GM12878 (cell line): ENCODE measurements around the gene CLDN7. TPM values are rescaled to one million over a fixed set of nuclear protein-coding genes. Genes with fewer than 3 reads are reported as not detected.

Experiments
- BACH1 ChIP-seq: fragments of 450-650 bp; IDR thresholded peaks from 2 replicates; pipeline ENCODE4 v1.6.1; 2017; ENCODE audit warnings: mild to moderate bottlenecking, borderline replicate concordance
- BHLHE40 ChIP-seq, 2 experiments: fragments of 450-650 bp in 1 of 2; IDR thresholded peaks; 2 replicates each; pipeline ENCODE4 v1.6.1; 2011 to 2017; ENCODE audit warnings: low read depth in 2 of 2, borderline replicate concordance in 1 of 2, improper control_type of control experiment in 1 of 2, low read length in 1 of 2, mild to moderate bottlenecking in 1 of 2
- BMI1 ChIP-seq: fragments of 450-650 bp; IDR thresholded peaks from 2 replicates; pipeline ENCODE4 v1.6.1; 2016; ENCODE audit warnings: mild to moderate bottlenecking, moderate library complexity, borderline replicate concordance
- CBFB ChIP-seq: IDR thresholded peaks from 2 replicates; pipeline ENCODE4 v1.6.1; 2016; ENCODE audit warnings: antibody characterized with exemption, low read depth
- CHD4 ChIP-seq: fragments of 200-600 bp; sonication (generic); IDR thresholded peaks from 2 replicates; pipeline ENCODE4 v1.6.1; 2016; ENCODE audit warnings: mild to moderate bottlenecking
- EP300 ChIP-seq, 2 experiments: fragments of 150-350 bp in 1 of 2; IDR thresholded peaks; 2 replicates each; pipeline ENCODE4 v1.6.1; 2011 to 2012; ENCODE audit warnings: low read depth in 2 of 2, low read length in 2 of 2, borderline replicate concordance in 1 of 2, improper control_type of control experiment in 1 of 2, inconsistent platforms in 1 of 2; ENCODE audit not compliant: control insufficient read depth in 1 of 2
- HDAC6 ChIP-seq: fragments of 200-600 bp; sonication (generic); IDR thresholded peaks from one replicate; pipeline ENCODE4 v1.8.0; 2017; ENCODE audit warnings: antibody characterized with exemption; ENCODE audit not compliant: unreplicated experiment
- HDGF ChIP-seq: fragments of 450-650 bp; IDR thresholded peaks from 2 replicates; pipeline ENCODE4 v1.6.1; 2016; ENCODE audit warnings: antibody characterized with exemption
- HSF1 ChIP-seq: fragments of 150-350 bp; IDR thresholded peaks from 2 replicates; pipeline ENCODE4 v1.6.1; 2014; ENCODE audit warnings: mild to moderate bottlenecking, low read depth, low read length
- IRF5 ChIP-seq: fragments of 450-650 bp; IDR thresholded peaks from 2 replicates; pipeline ENCODE4 v1.6.1; 2017; ENCODE audit warnings: borderline replicate concordance
- JUNB ChIP-seq: IDR thresholded peaks from 2 replicates; pipeline ENCODE4 v1.6.1; 2016; ENCODE audit warnings: antibody characterized with exemption, mild to moderate bottlenecking
- KDM1A ChIP-seq: fragments of 200-600 bp; sonication (generic); IDR thresholded peaks from 2 replicates; pipeline ENCODE4 v1.6.1; 2016; ENCODE audit warnings: borderline replicate concordance
- SIN3A ChIP-seq: IDR thresholded peaks from 2 replicates; pipeline ENCODE4 v1.6.1; 2012; ENCODE audit warnings: low read depth, low read length, improper control_type of control experiment
- SMAD1 ChIP-seq: fragments of 450-650 bp; IDR thresholded peaks from 2 replicates; pipeline ENCODE4 v1.6.1; 2018; ENCODE audit warnings: mild to moderate bottlenecking, low read depth; ENCODE audit not compliant: partially characterized antibody
- SMARCA5 ChIP-seq: fragments of 450-650 bp; IDR thresholded peaks from 2 replicates; pipeline ENCODE4 v1.6.1; 2017; ENCODE audit warnings: mild to moderate bottlenecking
- SMC3 ChIP-seq: IDR thresholded peaks from 2 replicates; pipeline ENCODE4 v1.6.1; 2011; ENCODE audit warnings: low read length, improper control_type of control experiment, borderline replicate concordance
- TAF1 ChIP-seq: IDR thresholded peaks from 2 replicates; pipeline ENCODE4 v1.6.1; 2011; ENCODE audit warnings: mild to moderate bottlenecking, low read depth, low read length, borderline replicate concordance
- TBL1XR1 ChIP-seq: IDR thresholded peaks from 2 replicates; pipeline ENCODE4 v1.6.1; 2012; ENCODE audit warnings: low read depth, low read length, improper control_type of control experiment
- USF2 ChIP-seq: IDR thresholded peaks from 2 replicates; pipeline ENCODE4 v1.6.1; 2011; ENCODE audit warnings: low read depth, low read length, improper control_type of control experiment, borderline replicate concordance
- WRNIP1 ChIP-seq: IDR thresholded peaks from 2 replicates; pipeline ENCODE4 v1.6.1; 2011; ENCODE audit warnings: low read depth, low read length, improper control_type of control experiment, borderline replicate concordance
- YY1 ChIP-seq: IDR thresholded peaks from 2 replicates; pipeline ENCODE4 v1.6.1; 2011; ENCODE audit warnings: low read depth, mild to moderate bottlenecking, low read length
- ZNF207 ChIP-seq: fragments of 450-650 bp; IDR thresholded peaks from 2 replicates; pipeline ENCODE4 v1.6.1; 2014; ENCODE audit warnings: antibody characterized with exemption, mild to moderate bottlenecking, borderline replicate concordance
- ZNF622 ChIP-seq: fragments of 450-650 bp; IDR thresholded peaks from 2 replicates; pipeline ENCODE4 v1.6.1; 2017; ENCODE audit warnings: mild to moderate bottlenecking, inconsistent platforms
- polyA plus RNA-seq, 11 experiments: library from polyadenylated mRNA; depleted of rRNA in 4 of 11; unstranded in 6 of 11; stranded (reverse) in 5 of 11; fragments of >200 nt; fragmentation: Nextera tagmentation in 4 of 11; fragmentation: Illumina TruSeq in 1 of 11; extraction: Ambion mirVana in 4 of 11; extraction: Trizol in 1 of 11; gene quantifications; 1 replicate in 1 of 11; 2 replicates in 10 of 11; pipeline versions ENCODE4 v1.2.1 to v1.2.3, GENCODE V29; 2011 to 2016; ENCODE audit warnings: inconsistent platforms in 2 of 11, missing spikeins in 2 of 11, low read depth in 1 of 11
- total RNA-seq, 4 experiments: library from RNA; depleted of rRNA in 3 of 4; stranded (reverse); fragments of >200 nt in 3 of 4; fragmentation: Illumina TruSeq in 1 of 4; extraction: Trizol in 1 of 4; gene quantifications; 2 replicates each; pipeline versions ENCODE4 v1.2.1 to v1.2.3, GENCODE V29; 2013 to 2021
- TF ChIP-seq, protein P1 (sequence below), 3 experiments: IDR thresholded peaks in 2 of 3; conservative IDR thresholded peaks in 1 of 3; 2 replicates each; pipeline ENCODE4 v1.5.1; 2011; ENCODE audit warnings: low read depth in 3 of 3, low read length in 3 of 3, mild to moderate bottlenecking in 3 of 3, control low read depth in 2 of 3, moderate library complexity in 2 of 3, inconsistent platforms in 1 of 3, mixed read lengths in 1 of 3; ENCODE audit not compliant: control insufficient read depth in 2 of 3, insufficient read depth in 1 of 3; ENCODE audit errors: extremely low read depth in 1 of 3

The CLDN7 gene
- total and polyA plus RNA-seq, 10 of the 15 experiments (the other 5 are each of a cell fraction or from before 2014, with no cell fraction given), result 0.19 to 1.3 (median 0.36) TPM; not detected in 5

- TF ChIP-seq SMC3 (no peak), KDM1A (no peak), USF2 (no peak), SMAD1 (no peak), BMI1 (no peak), TAF1 (peak; percentile 39; the same call in 1 of the 2 replicates), ZNF622 (no peak), IRF5 (no peak), WRNIP1 (no peak), ZNF207 (no peak), TBL1XR1 (no peak; the same call in 1 of the 2 replicates), BHLHE40 (IDR thresholded peaks at IDR 0.05; ENCODE audit: borderline replicate concordance in 1 of 2, low read depth in 2 of 2, low read length in 1 of 2) (peak; percentile 8 to 37; a peak in 1 of 4 replicates), HDAC6 (no peak), BACH1 (no peak; the same call in 1 of the 2 replicates), SMARCA5 (0 out of 2 replicates have a peak, but pooled peaks have one; percentile 4), JUNB (no peak), EP300 (IDR thresholded peaks at IDR 0.05; ENCODE audit: borderline replicate concordance in 1 of 2, control insufficient read depth in 1 of 2, low read depth in 2 of 2, low read length in 2 of 2) (no peak), HDGF (no peak), CBFB (no peak; the same call in 1 of the 2 replicates), HSF1 (no peak), YY1 (peak; percentile 81), CHD4 (no peak), SIN3A (peak; percentile 60)
- TF ChIP-seq, protein P1, sequence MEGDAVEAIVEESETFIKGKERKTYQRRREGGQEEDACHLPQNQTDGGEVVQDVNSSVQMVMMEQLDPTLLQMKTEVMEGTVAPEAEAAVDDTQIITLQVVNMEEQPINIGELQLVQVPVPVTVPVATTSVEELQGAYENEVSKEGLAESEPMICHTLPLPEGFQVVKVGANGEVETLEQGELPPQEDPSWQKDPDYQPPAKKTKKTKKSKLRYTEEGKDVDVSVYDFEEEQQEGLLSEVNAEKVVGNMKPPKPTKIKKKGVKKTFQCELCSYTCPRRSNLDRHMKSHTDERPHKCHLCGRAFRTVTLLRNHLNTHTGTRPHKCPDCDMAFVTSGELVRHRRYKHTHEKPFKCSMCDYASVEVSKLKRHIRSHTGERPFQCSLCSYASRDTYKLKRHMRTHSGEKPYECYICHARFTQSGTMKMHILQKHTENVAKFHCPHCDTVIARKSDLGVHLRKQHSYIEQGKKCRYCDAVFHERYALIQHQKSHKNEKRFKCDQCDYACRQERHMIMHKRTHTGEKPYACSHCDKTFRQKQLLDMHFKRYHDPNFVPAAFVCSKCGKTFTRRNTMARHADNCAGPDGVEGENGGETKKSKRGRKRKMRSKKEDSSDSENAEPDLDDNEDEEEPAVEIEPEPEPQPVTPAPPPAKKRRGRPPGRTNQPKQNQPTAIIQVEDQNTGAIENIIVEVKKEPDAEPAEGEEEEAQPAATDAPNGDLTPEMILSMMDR (IDR thresholded peaks at IDR 0.05 in 2 of 3, conservative IDR thresholded peaks at IDR 0.05 in 1 of 3; ENCODE audit: control insufficient read depth in 2 of 3, extremely low read depth in 1 of 3, insufficient read depth in 1 of 3, low read depth in 3 of 3, low read length in 3 of 3), result no peak
Observed at GRCh38 chr17:7219812-7220592, 42.3 kb downstream of the CLDN7 start, which contains the start of the genes ACADVL and DLG4 (continued).
